Nucleus accumbens (tissue), 56 donors: ENCODE measurements around the gene EMSY.
A peak's percentile ranks its signal among the peaks of the same experiment; 100 is the strongest.
"Not testable (repeated sequence)": the region's sequence is repeated elsewhere in the genome, so short reads cannot be mapped to it uniquely, and the experiment has no call there.

ENCODE experiments used
- DNase-seq, 56 donors: peaks; one replicate each; lab custom pipeline; 2025; lab: John Stamatoyannopoulos, UW

Gene EMSY

GRCh38 chr11:76444384-76445120, at the start of gene EMSY:
Gene EMSY, plus strand, starts transcription at chr11:76445018. Its CDS starts 1,921 bp downstream, at chr11:76446939.
- peak; percentile 90 to 100 (median 98) for DNase-seq

GRCh38 chr11:76395296-76395695, 49.5 kb upstream of the EMSY start:
- no peak for DNase-seq

GRCh38 chr11:76397383-76397782, 47.4 kb upstream of the EMSY start:
- DNase-seq: no peak

GRCh38 chr11:76400967-76401366, 43.9 kb upstream of the EMSY start:
- DNase-seq: no peak

GRCh38 chr11:76401484-76401883, 43.3 kb upstream of the EMSY start:
- not testable (repeated sequence) for DNase-seq

- DNase-seq: no peak
Observed at GRCh38 chr11:76406359-76406758, 38.5 kb upstream of the EMSY start.

GRCh38 chr11:76408171-76408965, 36.5 kb upstream of the EMSY start:
- DNase-seq: no peak

- DNase-seq: no peak
Observed at GRCh38 chr11:76410851-76411357, 33.9 kb upstream of the EMSY start.

- DNase-seq: no peak
Observed at GRCh38 chr11:76415073-76415472, 29.7 kb upstream of the EMSY start.

GRCh38 chr11:76419896-76420295, 24.9 kb upstream of the EMSY start:
- no peak for DNase-seq

GRCh38 chr11:76424379-76424778, 20.4 kb upstream of the EMSY start:
- DNase-seq: no peak

- DNase-seq: no peak
Observed at GRCh38 chr11:76424891-76425290, 19.9 kb upstream of the EMSY start.

- no peak for DNase-seq
Observed at GRCh38 chr11:76426660-76427059, 18.2 kb upstream of the EMSY start.

- DNase-seq: no peak
Observed at GRCh38 chr11:76436020-76436419, 8.8 kb upstream of the EMSY start.

GRCh38 chr11:76443268-76443980, 1.4 kb upstream of the EMSY start:
- no peak for DNase-seq

GRCh38 chr11:76444065-76444383, 794 bp upstream of the EMSY start:
- DNase-seq: peak in 1 of 56 donors; percentile 27

- peak in 54 of 56 donors; percentile 12 to 82 (median 61) for DNase-seq
Observed at GRCh38 chr11:76445121-76446084, 585 bp downstream of the EMSY start.

- DNase-seq: no peak
Observed at GRCh38 chr11:76448506-76448905, 3.7 kb downstream of the EMSY start.

- DNase-seq: no peak
Observed at GRCh38 chr11:76453248-76453647, 8.4 kb downstream of the EMSY start.

GRCh38 chr11:76455331-76455730, 10.5 kb downstream of the EMSY start:
- no peak for DNase-seq
